KOPT-K1 (cell line): ENCODE results near the gene IL1F10.

Experiments used
- H3K27ac ChIP-seq: fragments of 200-600 bp; sonication (generic); 2 replicates; pipeline ENCODE4 v1.5.1; 2016; ENCODE audit warnings: antibody characterized with exemption, mild to moderate bottlenecking, low read depth, low read length; ENCODE audit not compliant: poor library complexity, severe bottlenecking
- H3K36me3 ChIP-seq: fragments of 200-600 bp; sonication (generic); 2 replicates; pipeline ENCODE4 v1.5.1; 2017; ENCODE audit warnings: antibody characterized with exemption, mild to moderate bottlenecking, low read length, moderate library complexity; ENCODE audit not compliant: insufficient read depth
- H3K9me3 ChIP-seq: fragments of 200-600 bp; sonication (generic); 2 replicates; pipeline ENCODE4 v1.5.1; 2017; ENCODE audit warnings: antibody characterized with exemption, low read length, mild to moderate bottlenecking; ENCODE audit not compliant: insufficient read depth, poor library complexity, severe bottlenecking

Gene IL1F10

GRCh38 chr2:113122364-113122763 is 54.6 kb downstream of the IL1F10 start:
- Histone ChIP-seq H3K9me3 (no peaks in the 10 kb centered on the region), H3K36me3 (no peaks in the 10 kb centered on the region), H3K27ac (no peak overlapping the region)

GRCh38 chr2:113123726-113124125 is 56.0 kb downstream of the IL1F10 start:
- Histone ChIP-seq H3K9me3 (no peaks in the 10 kb centered on the region), H3K36me3 (no peaks in the 10 kb centered on the region), H3K27ac (no peak overlapping the region)

GRCh38 chr2:113124181-113124961 is 56.6 kb downstream of the IL1F10 start:
- H3K36me3 ChIP-seq = no peaks in the 10 kb centered on the region
- no peak overlapping the region for H3K27ac ChIP-seq
- no peaks in the 10 kb centered on the region for H3K9me3 ChIP-seq
